DOHH2 (cell line): ENCODE measurements around the gene LRPPRC.

Experiments
- EZH2phosphoT487 ChIP-seq: fragments of 200-600 bp; sonication (generic); IDR thresholded peaks from 2 replicates; pipeline ENCODE4 v1.6.1; 2017; ENCODE audit warnings: borderline replicate concordance, mild to moderate bottlenecking, antibody characterized with exemption, low read length, moderate library complexity, mixed read lengths
- TF ChIP-seq, protein P1 (sequence below): fragments of 200-600 bp; sonication (generic); IDR thresholded peaks from one replicate; pipeline ENCODE4 v1.5.1; 2014; ENCODE audit warnings: antibody characterized with exemption, mild to moderate bottlenecking, low read depth, low read length; ENCODE audit not compliant: poor library complexity, severe bottlenecking

DNA sequence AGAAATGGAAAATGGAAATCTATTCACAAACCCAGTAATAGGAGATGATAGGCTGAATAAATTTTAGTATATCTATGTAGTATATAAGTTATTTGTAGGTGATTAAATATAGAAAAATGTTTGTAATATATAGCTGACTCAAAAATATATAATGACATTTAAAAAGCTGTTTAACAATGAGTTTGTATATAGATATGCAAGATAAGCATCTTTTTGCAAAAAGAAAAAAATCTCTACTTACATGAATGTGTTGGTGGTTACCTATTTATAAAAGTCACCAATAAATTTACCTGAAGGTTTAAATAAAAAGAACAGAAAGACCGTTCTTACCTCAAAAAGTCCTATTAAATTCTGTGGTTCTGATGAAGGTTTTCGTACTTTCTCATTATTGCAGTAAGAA lies 71.3 kb downstream of the LRPPRC start:
- TF ChIP-seq, protein P1, sequence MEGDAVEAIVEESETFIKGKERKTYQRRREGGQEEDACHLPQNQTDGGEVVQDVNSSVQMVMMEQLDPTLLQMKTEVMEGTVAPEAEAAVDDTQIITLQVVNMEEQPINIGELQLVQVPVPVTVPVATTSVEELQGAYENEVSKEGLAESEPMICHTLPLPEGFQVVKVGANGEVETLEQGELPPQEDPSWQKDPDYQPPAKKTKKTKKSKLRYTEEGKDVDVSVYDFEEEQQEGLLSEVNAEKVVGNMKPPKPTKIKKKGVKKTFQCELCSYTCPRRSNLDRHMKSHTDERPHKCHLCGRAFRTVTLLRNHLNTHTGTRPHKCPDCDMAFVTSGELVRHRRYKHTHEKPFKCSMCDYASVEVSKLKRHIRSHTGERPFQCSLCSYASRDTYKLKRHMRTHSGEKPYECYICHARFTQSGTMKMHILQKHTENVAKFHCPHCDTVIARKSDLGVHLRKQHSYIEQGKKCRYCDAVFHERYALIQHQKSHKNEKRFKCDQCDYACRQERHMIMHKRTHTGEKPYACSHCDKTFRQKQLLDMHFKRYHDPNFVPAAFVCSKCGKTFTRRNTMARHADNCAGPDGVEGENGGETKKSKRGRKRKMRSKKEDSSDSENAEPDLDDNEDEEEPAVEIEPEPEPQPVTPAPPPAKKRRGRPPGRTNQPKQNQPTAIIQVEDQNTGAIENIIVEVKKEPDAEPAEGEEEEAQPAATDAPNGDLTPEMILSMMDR, result no peak
- TF ChIP-seq EZH2phosphoT487, result no peak
